Activated T-cell treated with anti-CD3 and anti-CD28 coated beads, Interleukin-2, amount 50 U/mL, for 24 hours (primary cell): ENCODE data around the gene ARF6.

Experiments
- DNase-seq: peaks from one replicate; pipeline ENCODE4 v3.0.0-alpha.2; 2020
- H3K27ac Mint-ChIP-seq: 2 replicates; pipeline ENCODE4 v1.8.0; 2020; ENCODE audit warnings: mild to moderate bottlenecking, mixed read lengths
- H3K27me3 Mint-ChIP-seq: 2 replicates; pipeline ENCODE4 v1.8.0; 2020; ENCODE audit warnings: mixed read lengths
- H3K36me3 Mint-ChIP-seq: 2 replicates; pipeline ENCODE4 v1.8.0; 2020; ENCODE audit warnings: low read depth, mixed read lengths
- H3K4me1 Mint-ChIP-seq: 2 replicates; pipeline ENCODE4 v1.8.0; 2020; ENCODE audit warnings: low read depth, mixed read lengths
- H3K4me3 Mint-ChIP-seq: 2 replicates; pipeline ENCODE4 v1.8.0; 2020; ENCODE audit warnings: mild to moderate bottlenecking, moderate library complexity, mixed read lengths
- H3K9me3 Mint-ChIP-seq: 2 replicates; pipeline ENCODE4 v1.8.0; 2020; ENCODE audit warnings: mixed read lengths

The ARF6 gene

DNA sequence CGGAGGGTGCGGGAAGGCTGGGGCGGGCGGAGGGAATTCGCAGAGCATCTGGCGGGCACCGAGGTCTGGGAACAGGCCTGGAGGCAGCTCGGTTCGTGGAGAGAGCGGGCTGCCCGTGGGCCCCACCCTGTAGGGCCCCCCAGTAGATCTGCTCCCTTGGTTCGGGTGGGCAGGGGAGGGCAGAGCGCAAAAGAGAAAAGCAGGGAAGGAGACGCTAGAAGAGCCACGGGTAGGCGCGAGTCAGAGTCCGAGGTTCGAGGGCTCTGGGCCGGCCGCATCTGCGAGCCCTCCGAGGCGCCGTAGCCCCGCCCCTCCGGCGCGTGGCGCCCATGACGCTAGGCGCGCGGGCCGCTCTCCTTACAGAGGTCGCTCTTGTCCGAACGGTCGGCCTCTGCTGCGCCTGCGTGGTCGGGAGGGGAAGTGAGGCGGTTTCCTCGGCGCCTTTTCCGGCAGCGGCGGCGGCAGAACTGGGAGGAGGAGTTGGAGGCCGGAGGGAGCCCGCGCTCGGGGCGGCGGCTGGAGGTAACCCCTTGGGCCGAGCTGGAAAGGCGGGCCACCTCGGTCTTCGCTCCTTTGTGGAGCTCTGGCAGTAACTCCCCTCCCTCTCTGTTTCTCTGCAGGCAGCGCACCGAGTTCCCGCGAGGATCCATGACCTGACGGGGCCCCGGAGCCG lies at the start of gene ARF6:
Gene ARF6 (plus strand): TSS at position 447 of the 673 bp plus-strand sequence. CDS start 655 bp downstream, outside the sequence.
- peak; percentile 97 for DNase-seq
- H3K4me3 Mint-ChIP-seq, result peak within 1 kb of the TSS; percentile 94
- H3K9me3 Mint-ChIP-seq, result no peaks in the 10 kb centered on the region
- no peaks in the 10 kb centered on the region for H3K27me3 Mint-ChIP-seq
- peaks cover 70% of the 10 kb centered on the region for H3K36me3 Mint-ChIP-seq
- peaks cover 18% of the 10 kb centered on the region for H3K4me1 Mint-ChIP-seq
- H3K27ac Mint-ChIP-seq, result peak within 1 kb of the TSS; percentile 99

DNA sequence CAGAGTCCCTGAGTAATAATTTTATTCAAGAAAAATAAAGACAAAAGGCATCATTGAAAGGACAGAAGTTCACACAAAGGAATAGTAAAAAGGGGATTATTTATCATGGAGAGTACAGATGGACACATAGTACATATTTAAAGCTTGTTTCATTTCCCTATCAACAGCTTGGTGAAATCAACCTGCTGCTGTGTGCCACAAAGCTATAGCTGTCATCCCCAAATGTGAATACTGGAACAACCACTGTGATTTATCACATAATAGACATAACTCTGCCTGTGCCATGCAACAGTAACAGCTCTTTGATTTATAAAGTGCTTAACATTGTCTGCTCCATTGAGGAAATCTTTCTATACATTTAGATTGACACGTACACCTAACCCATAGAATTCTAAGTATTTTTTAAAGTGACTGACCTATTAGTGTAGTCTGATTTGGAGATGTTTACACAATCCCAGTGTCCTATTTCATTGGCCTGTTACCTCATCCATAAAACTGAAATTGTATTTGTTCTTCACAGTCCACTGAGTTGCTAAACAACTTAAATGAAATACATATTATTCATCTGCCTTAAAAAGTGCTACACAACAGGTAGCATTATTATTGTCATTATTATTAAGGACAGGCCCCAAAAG lies 43.6 kb upstream of the ARF6 start:
- Mint-ChIP-seq H3K27me3 (no peaks in the 10 kb centered on the region), H3K9me3 (no peaks in the 10 kb centered on the region), H3K4me3 (no peak overlapping the region), H3K4me1 (peaks cover 47% of the 10 kb centered on the region), H3K36me3 (peaks cover 73% of the 10 kb centered on the region), H3K27ac (peak overlapping the region; percentile 53)
- no peak for DNase-seq

DNA sequence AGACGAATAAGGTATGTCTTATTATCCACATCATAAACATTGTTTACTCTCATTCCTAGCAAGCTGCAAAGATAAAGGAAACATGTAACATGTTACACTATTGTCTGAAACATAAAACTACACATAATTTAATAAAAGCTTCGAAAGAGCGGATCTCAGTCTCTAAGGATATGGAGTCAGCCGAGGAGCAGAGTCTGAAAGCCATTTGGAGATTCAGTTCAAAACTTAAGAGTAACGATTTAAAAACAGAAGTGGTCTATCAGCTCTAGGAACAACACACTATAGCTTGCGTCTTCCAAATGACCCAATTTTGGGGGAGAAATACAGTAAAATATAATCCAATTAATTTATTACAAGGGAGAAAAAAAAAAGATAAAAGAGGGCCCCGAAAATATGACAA lies 41.1 kb upstream of the ARF6 start:
- H3K4me1 Mint-ChIP-seq, result peaks cover 48% of the 10 kb centered on the region
- H3K9me3 Mint-ChIP-seq, result no peaks in the 10 kb centered on the region
- H3K27me3 Mint-ChIP-seq, result no peaks in the 10 kb centered on the region
- H3K36me3 Mint-ChIP-seq, result peaks cover 51% of the 10 kb centered on the region
- H3K4me3 Mint-ChIP-seq, result peak overlapping the region; percentile 99
- no peak for DNase-seq
- peak overlapping the region; percentile 98 for H3K27ac Mint-ChIP-seq

DNA sequence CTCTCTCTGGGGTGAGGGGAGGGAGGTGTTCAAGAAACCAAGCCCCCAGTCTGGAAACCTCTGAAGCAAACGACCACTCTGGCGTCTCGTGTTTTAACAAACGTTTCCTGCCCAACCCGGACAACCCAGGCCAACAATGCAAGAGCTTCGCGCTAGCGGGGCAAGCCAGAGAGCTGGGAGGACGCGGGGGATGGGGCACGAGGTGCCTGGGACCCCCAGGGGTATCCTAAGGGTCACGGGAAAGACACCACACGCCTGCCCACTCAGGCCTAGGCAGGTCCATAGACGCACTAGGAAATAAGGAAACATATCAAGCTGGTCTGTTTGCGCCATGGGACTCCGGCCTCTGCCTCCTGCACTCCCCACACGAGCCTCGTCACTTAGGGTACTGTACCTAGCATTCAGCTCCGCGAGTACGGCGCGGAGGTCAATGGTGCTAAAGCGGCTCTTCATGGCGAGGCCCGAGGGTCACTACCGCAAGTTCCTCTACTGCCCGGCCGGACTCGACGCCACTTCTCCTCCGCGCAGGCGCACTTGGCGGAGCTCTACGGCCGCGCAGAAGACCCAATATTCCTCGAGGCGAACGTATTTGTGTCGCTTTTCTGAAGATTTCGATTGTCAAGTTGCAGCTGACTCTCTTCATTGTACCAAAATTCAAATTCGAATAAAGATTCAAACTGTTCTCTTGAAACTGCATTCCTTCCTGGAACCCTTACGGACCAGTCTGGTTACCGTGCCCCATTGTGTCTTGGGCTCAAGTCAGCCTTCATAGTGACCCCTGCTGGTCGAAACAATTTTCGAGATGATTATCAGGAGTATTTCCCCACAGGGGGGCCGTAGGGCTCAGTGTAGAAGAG lies 40.4 kb upstream of the ARF6 start, which contains the start of gene NEMF:
Gene NEMF (minus strand): TSS at position 488 of the 857 bp plus-strand sequence. CDS start 35 bp downstream, at position 453.
- Mint-ChIP-seq H3K4me1 (peaks cover 48% of the 10 kb centered on the region), H3K36me3 (peaks cover 48% of the 10 kb centered on the region), H3K27me3 (no peaks in the 10 kb centered on the region), H3K4me3 (peak within 1 kb of the TSS; percentile 99), H3K27ac (peak within 1 kb of the TSS; percentile 98), H3K9me3 (no peaks in the 10 kb centered on the region)
- DNase-seq, result peak; percentile 88

DNA sequence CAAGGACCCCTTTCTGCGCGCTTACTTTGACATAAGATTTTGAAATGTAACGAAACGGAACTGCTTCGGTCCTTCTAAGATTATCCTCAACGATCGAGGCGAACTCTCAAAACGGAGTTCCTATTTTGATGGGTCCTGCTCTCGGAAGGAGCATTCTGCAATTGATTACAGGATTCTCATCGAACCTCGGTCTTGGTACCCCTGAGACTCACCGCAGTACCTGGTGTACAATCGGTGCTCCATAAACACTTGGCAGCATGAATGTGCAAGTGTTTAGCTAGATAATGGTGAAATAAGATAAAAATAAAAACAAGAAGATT lies 39.8 kb upstream of the ARF6 start:
- DNase-seq, result no peak
- Mint-ChIP-seq H3K4me3 (peak overlapping the region; percentile 99), H3K27me3 (no peaks in the 10 kb centered on the region), H3K9me3 (no peaks in the 10 kb centered on the region), H3K4me1 (peaks cover 49% of the 10 kb centered on the region), H3K36me3 (peaks cover 43% of the 10 kb centered on the region), H3K27ac (peak overlapping the region; percentile 98)

DNA sequence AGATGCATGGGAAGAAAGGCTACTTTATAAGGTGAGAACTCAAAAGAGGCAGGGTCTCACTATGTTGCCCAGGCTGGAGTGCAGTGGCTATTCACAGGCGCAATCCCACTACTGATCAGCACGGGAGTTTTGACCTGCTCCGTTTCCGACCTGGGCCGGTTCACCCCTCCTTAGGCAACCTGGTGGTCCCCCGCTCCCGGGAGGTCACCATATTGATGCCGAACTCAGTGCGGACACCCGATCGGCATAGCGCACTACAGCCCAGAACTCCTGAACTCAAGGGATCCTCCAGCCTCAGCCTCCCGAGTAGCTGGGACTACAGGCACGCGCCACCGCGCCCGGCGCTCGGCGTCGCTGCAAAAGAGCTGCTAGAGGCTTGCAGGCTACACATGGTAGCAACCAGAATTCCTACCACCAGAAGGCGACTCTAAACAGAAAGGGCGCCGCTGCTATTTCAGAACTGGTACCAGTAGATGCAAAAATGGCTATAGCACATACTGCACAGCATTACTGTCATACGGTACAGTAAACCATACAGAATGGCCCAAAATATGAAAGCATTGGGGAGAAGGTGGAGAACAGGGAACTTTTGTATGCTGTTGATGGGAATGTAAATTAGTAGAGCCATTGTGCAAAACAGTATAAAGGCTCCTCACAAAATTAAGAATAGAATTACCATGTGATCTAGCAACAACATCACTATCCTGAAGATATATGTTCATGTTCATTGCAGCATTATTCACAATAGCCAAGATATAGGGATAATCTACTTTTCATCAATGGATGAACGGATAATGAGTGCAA lies 39.1 kb upstream of the ARF6 start:
- Mint-ChIP-seq H3K9me3 (no peaks in the 10 kb centered on the region), H3K36me3 (peaks cover 41% of the 10 kb centered on the region), H3K4me3 (peak overlapping the region; percentile 99), H3K27ac (peak overlapping the region; percentile 98), H3K4me1 (peaks cover 54% of the 10 kb centered on the region), H3K27me3 (no peaks in the 10 kb centered on the region)
- DNase-seq, result peak; percentile 78

DNA sequence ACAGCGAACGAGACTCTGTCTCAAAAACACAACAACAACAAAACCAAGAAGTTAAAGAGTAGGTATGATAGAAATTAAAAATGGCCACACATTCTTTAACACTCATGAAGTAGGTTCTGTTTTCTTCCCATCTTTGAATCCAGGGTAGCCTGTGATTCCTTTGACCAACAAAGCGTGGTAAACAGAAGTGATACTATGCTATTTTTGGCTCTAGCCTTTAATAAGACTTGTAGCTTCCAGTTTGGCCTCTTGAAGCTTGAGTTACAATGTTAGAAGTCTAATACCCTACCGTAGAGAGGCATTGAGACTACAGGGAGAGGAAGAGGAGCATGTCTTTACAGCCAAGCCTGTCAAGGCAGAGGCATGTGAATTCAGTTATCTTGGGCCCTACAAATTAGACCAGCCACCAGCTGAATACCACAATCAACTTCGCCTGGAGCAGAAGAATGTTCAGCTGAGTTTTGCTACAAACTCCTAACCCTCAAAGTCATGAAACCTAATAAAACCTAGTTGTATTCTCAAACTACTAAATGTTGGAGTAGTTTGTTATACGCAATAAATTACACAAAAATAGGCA lies 35.4 kb upstream of the ARF6 start:
- Mint-ChIP-seq H3K4me1 (peaks cover 44% of the 10 kb centered on the region), H3K27ac (peak overlapping the region; percentile 18), H3K9me3 (no peaks in the 10 kb centered on the region), H3K36me3 (peaks cover 6% of the 10 kb centered on the region), H3K4me3 (no peak overlapping the region), H3K27me3 (no peaks in the 10 kb centered on the region)
- no peak for DNase-seq

DNA sequence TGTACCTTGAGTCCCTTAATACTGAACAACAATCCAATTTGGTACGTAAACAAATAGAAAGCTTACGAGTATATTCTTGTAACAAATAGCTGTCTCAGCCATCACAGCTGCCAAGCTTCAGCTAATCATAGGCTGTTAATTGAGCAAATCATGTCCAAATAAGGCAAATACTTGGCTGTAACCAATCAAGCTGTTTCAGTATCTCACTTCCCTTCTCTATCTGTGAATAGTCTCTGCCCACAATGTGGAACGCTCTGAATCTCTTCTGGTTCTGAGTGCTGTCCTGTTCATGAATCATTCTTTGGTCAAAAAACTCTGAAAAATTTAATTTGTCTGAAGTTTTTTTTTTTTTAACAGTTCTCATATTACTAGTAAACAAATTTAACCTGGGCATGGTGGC lies 34.5 kb upstream of the ARF6 start:
- peak overlapping the region; percentile 56 for H3K27ac Mint-ChIP-seq
- no peak overlapping the region for H3K4me3 Mint-ChIP-seq
- peaks cover 9% of the 10 kb centered on the region for H3K36me3 Mint-ChIP-seq
- no peak for DNase-seq
- H3K4me1 Mint-ChIP-seq, result peaks cover 39% of the 10 kb centered on the region
- H3K27me3 Mint-ChIP-seq, result no peaks in the 10 kb centered on the region
- no peaks in the 10 kb centered on the region for H3K9me3 Mint-ChIP-seq

DNA sequence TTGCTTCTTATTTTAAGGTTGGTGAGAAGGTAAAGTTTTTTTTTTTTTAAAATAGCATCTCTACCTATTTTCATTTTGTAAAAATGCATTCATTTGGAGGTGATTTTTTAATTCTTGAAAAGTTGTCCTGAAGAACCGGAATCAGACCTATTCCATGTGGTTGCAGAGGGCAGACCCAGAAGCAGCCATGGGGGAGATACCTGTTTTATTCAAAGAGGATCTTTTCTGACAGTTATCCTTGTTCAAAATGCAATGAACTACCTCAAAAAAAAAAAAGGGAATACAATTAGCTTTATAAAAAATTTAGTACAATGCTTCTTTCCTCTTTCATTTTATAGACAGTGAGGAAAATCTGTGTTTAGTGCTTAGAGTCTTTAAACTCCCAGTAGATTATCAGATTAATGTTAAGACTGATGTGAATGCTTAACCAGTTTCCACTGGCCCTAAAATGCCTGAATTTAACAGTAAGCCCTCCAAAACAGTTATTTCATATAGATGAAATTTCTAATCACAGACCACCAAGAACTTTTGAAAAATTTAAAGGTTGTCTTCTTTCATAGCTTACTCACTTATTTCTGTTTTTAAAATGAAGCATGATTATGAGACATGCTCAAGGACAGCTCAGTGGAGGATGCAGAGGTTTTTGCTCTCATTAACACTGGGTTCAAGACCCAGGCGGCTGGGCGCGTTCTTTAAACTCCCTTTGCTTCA lies 31.7 kb upstream of the ARF6 start:
- Mint-ChIP-seq H3K36me3 (peaks cover 9% of the 10 kb centered on the region), H3K27ac (no peak overlapping the region)

DNA sequence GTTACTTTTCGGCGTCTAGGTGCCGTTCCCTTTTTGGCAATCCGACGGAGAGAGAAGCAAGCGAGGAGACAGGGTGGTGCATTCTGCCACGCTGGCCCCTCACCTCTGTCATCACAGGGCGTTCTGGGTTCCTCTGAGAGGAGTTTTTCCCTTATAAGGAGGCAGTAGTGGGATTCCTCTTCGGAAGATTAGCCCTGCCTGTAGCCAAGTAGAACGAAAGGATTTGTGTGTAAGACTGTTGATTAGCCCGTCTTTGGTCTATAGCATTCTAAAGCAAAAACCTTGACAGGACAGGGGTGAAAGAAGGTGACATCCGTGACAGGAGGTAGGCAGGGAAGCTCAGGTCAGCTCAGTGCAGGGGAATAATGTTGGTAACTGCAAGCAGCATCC lies 31.2 kb upstream of the ARF6 start:
- Mint-ChIP-seq H3K9me3 (no peaks in the 10 kb centered on the region), H3K4me3 (no peak overlapping the region), H3K27me3 (no peaks in the 10 kb centered on the region), H3K36me3 (peaks cover 9% of the 10 kb centered on the region), H3K4me1 (peaks cover 30% of the 10 kb centered on the region), H3K27ac (no peak overlapping the region)
- DNase-seq, result peak; percentile 78

More for the DNA sequence above, 31.7 kb upstream of the ARF6 start:
- Mint-ChIP-seq H3K9me3 (no peaks in the 10 kb centered on the region), H3K27me3 (no peaks in the 10 kb centered on the region), H3K4me1 (peaks cover 30% of the 10 kb centered on the region), H3K4me3 (no peak overlapping the region)
- DNase-seq, result no peak

DNA sequence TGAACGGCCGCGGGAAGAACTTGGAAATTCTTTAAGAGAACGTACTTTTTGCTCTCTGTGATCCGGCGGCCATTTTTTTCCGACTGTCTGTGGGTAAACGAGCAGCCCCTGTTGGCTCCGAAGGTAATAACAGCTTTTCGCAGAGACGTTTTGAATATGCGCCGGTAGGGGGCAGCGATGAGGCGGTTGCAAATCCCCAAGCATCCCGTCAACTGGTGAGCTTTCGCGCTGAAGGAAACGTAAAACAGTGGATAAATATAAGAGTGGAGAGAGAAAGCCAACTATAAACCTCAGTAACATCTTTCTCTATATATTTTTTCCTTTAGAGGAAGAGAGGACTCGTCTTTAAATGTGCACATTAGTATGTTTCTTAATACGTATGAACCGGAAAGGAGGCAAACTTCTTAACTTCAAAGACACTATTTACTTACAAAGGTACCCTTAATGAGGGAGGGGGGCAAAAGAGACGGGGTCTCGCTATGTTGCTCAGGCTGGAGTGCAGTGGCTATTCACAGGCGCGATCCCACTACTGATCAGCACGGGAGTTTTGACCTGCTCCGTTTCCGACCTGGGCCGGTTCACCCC lies 30.7 kb upstream of the ARF6 start:
- Mint-ChIP-seq H3K27ac (no peak overlapping the region), H3K4me3 (no peak overlapping the region), H3K27me3 (no peaks in the 10 kb centered on the region), H3K4me1 (peaks cover 30% of the 10 kb centered on the region), H3K9me3 (no peaks in the 10 kb centered on the region), H3K36me3 (peaks cover 9% of the 10 kb centered on the region)
- DNase-seq, result peak; percentile 92

DNA sequence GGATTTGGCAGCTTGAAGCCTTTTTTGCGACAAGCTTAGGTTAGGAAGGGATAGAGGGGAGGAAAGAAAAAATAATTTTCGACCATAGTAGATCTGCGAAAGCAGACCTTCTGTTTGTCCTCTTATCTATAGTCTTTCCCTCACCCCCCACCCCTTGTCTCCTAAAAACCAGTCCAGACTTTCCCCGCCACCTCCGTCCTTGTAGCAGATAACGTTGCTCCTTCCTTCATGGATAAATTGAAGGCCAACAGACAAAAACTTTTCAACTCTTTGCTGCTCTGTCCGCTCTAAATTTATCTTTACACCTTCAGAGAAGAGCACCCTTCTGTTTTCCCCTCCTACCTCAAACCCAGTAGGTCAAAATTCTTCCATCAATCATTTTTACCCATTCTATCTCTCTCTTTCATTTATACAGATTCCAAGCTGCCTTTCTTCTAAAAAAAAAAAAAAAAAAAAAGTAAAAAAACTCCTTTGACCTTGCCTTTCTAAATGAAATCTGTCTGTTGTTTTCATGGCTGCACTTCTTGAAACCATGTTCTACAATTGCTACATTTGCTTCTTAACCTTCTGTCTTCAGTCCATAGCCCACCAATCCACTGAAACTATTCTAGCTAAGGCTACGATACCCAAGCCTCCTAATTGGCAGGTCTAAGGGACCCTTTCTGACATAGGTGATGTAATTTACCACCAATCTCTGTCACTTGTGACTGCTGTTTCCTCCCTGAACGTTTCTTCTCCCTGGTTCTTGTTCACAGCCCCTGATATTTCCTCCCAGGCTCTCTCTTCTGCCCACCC lies 29.2 kb upstream of the ARF6 start:
- peaks cover 28% of the 10 kb centered on the region for H3K4me1 Mint-ChIP-seq
- no peak overlapping the region for H3K27ac Mint-ChIP-seq
- no peak overlapping the region for H3K4me3 Mint-ChIP-seq
- DNase-seq, result no peak
- no peaks in the 10 kb centered on the region for H3K9me3 Mint-ChIP-seq
- H3K36me3 Mint-ChIP-seq, result peaks cover 15% of the 10 kb centered on the region
- H3K27me3 Mint-ChIP-seq, result no peaks in the 10 kb centered on the region
